ENCODE results near the gene CTNNA1.
"Not testable (repeated sequence)": the region's sequence is repeated elsewhere in the genome, so short reads cannot be mapped to it uniquely, and the experiment has no call there.

Gene CTNNA1

DNA sequence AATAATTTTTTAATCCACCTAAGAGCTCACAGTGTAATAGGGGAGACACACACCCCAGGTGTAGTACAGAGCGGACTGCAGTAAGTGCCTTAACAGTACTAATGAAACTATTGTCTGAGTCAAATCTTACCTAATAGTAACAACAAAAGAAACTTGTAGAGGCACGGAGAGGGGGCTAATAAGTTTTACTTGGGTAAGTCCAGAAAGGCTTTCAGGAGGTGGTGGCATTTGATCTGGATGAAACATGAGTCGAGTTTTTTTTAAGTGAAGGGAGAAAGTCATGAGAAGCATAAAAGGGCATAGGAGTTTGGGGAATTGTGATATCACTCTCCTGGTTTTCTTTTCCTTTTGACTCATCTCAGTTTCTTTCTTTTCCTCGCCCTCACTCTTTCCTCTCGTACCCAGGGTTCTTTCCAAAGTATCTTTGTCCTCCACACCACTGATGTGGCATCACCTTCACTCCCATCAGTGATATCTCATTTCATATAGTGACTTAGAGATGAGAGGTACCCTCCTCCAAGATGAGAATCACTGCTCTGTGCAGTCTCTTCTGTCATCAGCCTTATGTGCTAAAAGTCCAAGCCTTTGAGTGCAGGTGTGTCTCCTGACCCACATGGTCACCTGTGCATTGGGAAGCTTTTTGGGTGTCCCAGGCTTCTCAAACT lies 2.0 kb downstream of the CTNNA1 start:
- H3K9me3 ChIP-seq, result no peaks in the 10 kb centered on the region
- H3K36me3 ChIP-seq, result no peaks in the 10 kb centered on the region
- no peak overlapping the region for H3K27ac ChIP-seq
- TF ChIP-seq, protein P1, sequence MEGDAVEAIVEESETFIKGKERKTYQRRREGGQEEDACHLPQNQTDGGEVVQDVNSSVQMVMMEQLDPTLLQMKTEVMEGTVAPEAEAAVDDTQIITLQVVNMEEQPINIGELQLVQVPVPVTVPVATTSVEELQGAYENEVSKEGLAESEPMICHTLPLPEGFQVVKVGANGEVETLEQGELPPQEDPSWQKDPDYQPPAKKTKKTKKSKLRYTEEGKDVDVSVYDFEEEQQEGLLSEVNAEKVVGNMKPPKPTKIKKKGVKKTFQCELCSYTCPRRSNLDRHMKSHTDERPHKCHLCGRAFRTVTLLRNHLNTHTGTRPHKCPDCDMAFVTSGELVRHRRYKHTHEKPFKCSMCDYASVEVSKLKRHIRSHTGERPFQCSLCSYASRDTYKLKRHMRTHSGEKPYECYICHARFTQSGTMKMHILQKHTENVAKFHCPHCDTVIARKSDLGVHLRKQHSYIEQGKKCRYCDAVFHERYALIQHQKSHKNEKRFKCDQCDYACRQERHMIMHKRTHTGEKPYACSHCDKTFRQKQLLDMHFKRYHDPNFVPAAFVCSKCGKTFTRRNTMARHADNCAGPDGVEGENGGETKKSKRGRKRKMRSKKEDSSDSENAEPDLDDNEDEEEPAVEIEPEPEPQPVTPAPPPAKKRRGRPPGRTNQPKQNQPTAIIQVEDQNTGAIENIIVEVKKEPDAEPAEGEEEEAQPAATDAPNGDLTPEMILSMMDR (IDR thresholded peaks at IDR 0.05), result no peak
- H3K4me3 ChIP-seq (ENCODE audit: low read depth in 1 of 2, low read length in 1 of 2), result no peak overlapping the region
- peaks cover 12 to 13% of the 10 kb centered on the region in 2 experiments for H3K4me1 ChIP-seq (ENCODE audit: control insufficient read depth in 1 of 2, insufficient read depth in 1 of 2, low read depth in 1 of 2, low read length in 1 of 2)
- peaks cover 54% of the 10 kb centered on the region for H3K27me3 ChIP-seq

DNA sequence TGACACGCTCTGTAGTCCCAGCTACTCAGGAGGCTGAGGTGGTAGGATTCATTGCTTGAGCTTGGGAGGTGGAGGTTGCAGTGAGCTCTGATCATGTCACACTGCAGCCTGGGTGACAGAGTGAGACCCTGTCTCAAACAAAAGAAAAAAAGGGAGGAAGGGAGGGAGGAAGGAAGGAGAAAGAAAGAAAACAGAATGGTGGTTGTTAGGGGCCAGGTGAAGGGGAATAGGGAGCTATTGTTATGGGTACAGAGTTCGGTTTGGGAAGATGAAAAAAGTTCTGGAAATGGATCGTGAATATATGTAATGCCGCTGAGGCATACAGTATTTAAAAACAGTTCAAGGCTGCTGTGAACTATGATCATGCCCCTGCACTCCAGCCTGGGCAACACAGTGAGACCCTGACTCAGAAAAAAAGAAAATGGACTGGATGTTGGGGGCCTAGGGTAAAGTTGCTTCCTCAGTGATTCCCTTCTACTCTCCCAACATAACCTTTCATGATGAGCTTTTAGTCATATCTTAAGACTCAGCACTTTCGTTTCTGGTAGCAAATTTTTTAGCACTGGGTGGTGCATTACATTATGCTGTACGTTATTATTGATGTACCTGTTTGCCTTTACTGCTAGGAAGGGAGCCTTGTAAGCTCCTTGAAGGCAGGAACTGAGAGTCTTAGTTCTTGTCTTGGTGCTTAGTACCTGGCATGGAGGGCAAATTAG lies 4.0 kb downstream of the CTNNA1 start:
- Histone ChIP-seq H3K36me3 (no peaks in the 10 kb centered on the region), H3K9me3 (no peaks in the 10 kb centered on the region), H3K27me3 (peaks cover 37% of the 10 kb centered on the region), H3K4me3 (ENCODE audit: low read depth in 1 of 2, low read length in 1 of 2) (no peak overlapping the region), H3K4me1 (ENCODE audit: control insufficient read depth in 1 of 2, insufficient read depth in 1 of 2, low read depth in 1 of 2, low read length in 1 of 2) (peaks cover 12 to 13% of the 10 kb centered on the region in 2 experiments), H3K27ac (no peak overlapping the region)
- TF ChIP-seq, protein P1 (IDR thresholded peaks at IDR 0.05), result no peak

DNA sequence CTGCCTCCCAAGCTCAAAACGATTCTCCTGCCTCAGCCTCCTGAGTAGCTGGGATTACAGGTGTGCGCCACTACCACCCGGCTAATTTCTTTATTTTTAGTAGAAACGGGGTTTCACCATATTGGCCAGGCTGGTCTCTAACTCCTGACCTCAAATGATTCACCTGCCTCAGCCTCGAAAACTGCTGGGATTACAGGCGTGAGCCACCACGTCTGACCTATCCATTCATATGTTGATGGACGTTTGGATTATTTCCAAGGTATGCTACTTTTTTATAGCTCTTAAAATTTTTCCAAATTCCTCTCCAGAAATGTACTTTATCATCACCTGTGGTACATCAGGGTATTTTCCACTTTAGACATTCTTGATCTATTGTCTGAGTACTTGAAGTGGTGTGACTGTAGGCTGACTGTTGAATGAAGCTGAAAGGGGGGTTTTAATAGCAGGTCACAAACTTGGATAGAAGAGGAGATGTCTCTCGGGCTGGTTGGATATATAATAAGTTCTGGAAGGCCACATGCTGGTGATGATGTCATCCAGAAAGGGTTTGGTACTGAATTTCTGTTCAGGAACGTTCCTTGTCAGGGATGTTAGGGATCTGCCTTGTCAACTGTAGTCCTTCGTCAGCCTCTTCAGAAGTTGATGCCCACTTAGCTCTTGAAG lies 7.4 kb downstream of the CTNNA1 start:
- TF ChIP-seq, protein P1 (IDR thresholded peaks at IDR 0.05), result no peak
- Histone ChIP-seq H3K4me1 (ENCODE audit: control insufficient read depth in 1 of 2, insufficient read depth in 1 of 2, low read depth in 1 of 2, low read length in 1 of 2) (no peaks in the 10 kb centered on the region), H3K9me3 (no peaks in the 10 kb centered on the region), H3K4me3 (ENCODE audit: low read depth in 1 of 2, low read length in 1 of 2) (no peak overlapping the region), H3K27me3 (peaks cover 4% of the 10 kb centered on the region), H3K27ac (no peak overlapping the region), H3K36me3 (no peaks in the 10 kb centered on the region)

DNA sequence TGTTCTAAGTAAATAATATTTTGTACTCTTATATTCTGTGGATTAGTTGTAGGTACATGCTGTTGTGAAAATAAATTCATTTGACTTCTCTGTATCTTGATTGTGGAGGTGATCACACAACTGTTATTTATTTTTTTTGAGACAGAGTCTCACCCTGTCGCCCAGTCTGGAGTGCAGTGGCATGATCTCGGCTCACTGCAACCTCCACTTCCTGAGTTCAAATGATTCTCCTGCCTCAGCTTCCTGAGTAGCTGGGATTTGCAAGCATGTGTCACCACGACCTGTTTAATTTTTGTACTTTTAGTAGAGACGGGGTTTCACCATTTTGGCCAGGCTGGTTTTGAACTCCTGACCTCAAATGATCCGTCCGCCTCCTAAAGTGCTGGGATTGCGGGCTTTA lies 7.9 kb downstream of the CTNNA1 start:
- H3K36me3 ChIP-seq; H3K27ac ChIP-seq; H3K27me3 ChIP-seq; H3K4me1 ChIP-seq (ENCODE audit: control insufficient read depth in 1 of 2, insufficient read depth in 1 of 2, low read depth in 1 of 2, low read length in 1 of 2); H3K9me3 ChIP-seq; H3K4me3 ChIP-seq (ENCODE audit: low read depth in 1 of 2, low read length in 1 of 2): not testable (repeated sequence)

DNA sequence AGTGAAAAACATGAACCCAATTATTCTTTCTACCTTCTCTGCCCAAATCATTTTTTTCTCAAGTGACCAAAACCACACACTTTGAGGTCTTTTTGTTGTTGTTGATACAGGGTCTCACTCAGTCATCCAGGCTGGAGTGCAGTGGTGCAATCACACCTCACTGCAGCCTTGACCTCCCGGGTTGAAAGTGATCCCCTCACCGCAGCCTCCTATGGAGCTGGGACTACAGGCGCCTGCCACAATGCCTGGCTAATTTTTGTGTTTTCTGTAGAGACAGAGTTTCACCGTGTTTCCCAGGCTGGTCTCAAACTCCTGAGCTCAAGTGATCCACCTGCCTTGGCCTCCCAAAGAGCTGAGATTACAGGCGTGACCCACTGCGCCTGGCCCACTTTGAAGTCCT lies 8.4 kb downstream of the CTNNA1 start:
- not testable (repeated sequence) for H3K36me3 ChIP-seq; H3K4me1 ChIP-seq (ENCODE audit: control insufficient read depth in 1 of 2, insufficient read depth in 1 of 2, low read depth in 1 of 2, low read length in 1 of 2); H3K4me3 ChIP-seq (ENCODE audit: low read depth in 1 of 2, low read length in 1 of 2); H3K27me3 ChIP-seq; H3K27ac ChIP-seq; H3K9me3 ChIP-seq

DNA sequence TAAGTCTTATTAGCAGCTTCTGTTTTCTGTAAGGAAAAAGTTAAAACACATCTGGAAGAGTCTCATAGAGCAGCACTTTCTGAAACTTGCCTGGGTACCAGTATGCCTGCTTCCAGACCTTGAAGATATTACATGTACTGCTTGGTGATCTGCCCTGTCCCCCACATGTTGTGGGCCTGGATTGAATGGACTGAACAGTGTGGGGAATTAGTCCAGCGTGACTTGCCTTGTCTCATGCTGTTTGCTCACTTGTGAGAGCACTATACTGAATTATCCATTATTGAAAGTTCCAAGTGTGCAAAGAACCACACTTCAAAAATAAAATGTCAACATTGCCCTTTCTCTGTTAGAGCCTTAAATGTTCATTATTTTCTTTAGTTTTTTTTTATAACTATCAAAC lies 8.9 kb downstream of the CTNNA1 start:
- Histone ChIP-seq H3K27me3 (no peaks in the 10 kb centered on the region), H3K9me3 (no peaks in the 10 kb centered on the region), H3K36me3 (no peaks in the 10 kb centered on the region), H3K4me1 (ENCODE audit: control insufficient read depth in 1 of 2, insufficient read depth in 1 of 2, low read depth in 1 of 2, low read length in 1 of 2) (peaks cover 0 to 5% of the 10 kb centered on the region in 2 experiments), H3K27ac (no peak overlapping the region), H3K4me3 (ENCODE audit: low read depth in 1 of 2, low read length in 1 of 2) (no peak overlapping the region)
- TF ChIP-seq, protein P1 (IDR thresholded peaks at IDR 0.05), result no peak
